DMS153 treated with DMSO at 0.1 percent for 48 hours (cell line): ENCODE results near the gene NUBP2.
A peak's percentile ranks its signal among the peaks of the same experiment; 100 is the strongest.

ENCODE experiments used
- DNase-seq: peaks from one replicate; lab custom pipeline; 2025; ENCODE audit not compliant: unreplicated experiment; lab: John Stamatoyannopoulos, UW

NUBP2 gene

GRCh38 chr16:1758923-1759322 is 23.8 kb upstream of the NUBP2 start:
- DNase-seq = no peak

GRCh38 chr16:1759511-1759910 is 23.2 kb upstream of the NUBP2 start:
- no peak for DNase-seq

GRCh38 chr16:1760911-1761310 is 21.8 kb upstream of the NUBP2 start:
- no peak for DNase-seq

- no peak for DNase-seq
Measured at GRCh38 chr16:1761751-1762150, 21.0 kb upstream of the NUBP2 start.

- no peak for DNase-seq
Measured at GRCh38 chr16:1762196-1762878, 20.4 kb upstream of the NUBP2 start.

- no peak for DNase-seq
Measured at GRCh38 chr16:1762879-1763520, 19.8 kb upstream of the NUBP2 start.

GRCh38 chr16:1763521-1764511 is 18.9 kb upstream of the NUBP2 start:
- no peak for DNase-seq

GRCh38 chr16:1764971-1765370 is 17.8 kb upstream of the NUBP2 start:
- DNase-seq = no peak

GRCh38 chr16:1765826-1766225 is 16.9 kb upstream of the NUBP2 start:
- DNase-seq = no peak

- no peak for DNase-seq
Measured at GRCh38 chr16:1766231-1766630, 16.5 kb upstream of the NUBP2 start.

- DNase-seq = no peak
Measured at GRCh38 chr16:1766701-1767100, 16.1 kb upstream of the NUBP2 start.

- no peak for DNase-seq
Measured at GRCh38 chr16:1767116-1767994, 15.4 kb upstream of the NUBP2 start.

GRCh38 chr16:1768061-1768766 is 14.5 kb upstream of the NUBP2 start:
- DNase-seq = no peak

GRCh38 chr16:1768767-1769401 is 13.9 kb upstream of the NUBP2 start:
- no peak for DNase-seq

- no peak for DNase-seq
Measured at GRCh38 chr16:1769402-1770300, 13.1 kb upstream of the NUBP2 start.

GRCh38 chr16:1770328-1771187 is 12.2 kb upstream of the NUBP2 start:
- DNase-seq = peak; percentile 75

- peak; percentile 10 for DNase-seq
Measured at GRCh38 chr16:1771188-1771863, 11.4 kb upstream of the NUBP2 start, which contains the start of gene NME3. Gene NME3, minus strand, starts transcription at chr16:1771543. Its CDS starts 9 bp downstream, at chr16:1771534.
